ENCODE results near the gene CABP5. TPM values are rescaled to one million over a fixed set of nuclear protein-coding genes. Genes with fewer than 3 reads are reported as not detected.

The CABP5 gene
- total and polyA plus RNA-seq, 10 of the 15 experiments (the other 5 are each of a cell fraction or from before 2014, with no cell fraction given), result not detected

DNA sequence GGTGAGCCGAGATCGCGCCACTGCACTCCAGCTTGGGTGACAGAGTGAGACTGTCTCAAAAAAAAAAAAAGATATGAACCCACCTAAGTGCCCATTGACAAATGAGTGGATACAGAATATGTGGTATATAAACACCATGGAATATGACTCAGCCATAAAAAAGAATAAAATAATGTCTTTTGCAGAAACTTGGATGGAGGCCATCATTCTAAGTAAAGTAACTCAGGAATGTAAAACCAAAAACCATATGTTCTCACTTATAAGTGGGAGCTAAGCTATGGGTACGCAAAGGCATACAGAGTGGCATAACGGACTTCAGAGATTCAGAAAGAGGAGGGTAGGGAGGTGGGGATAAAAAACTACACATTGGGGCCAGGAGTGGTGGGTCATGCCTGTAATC lies 37.2 kb upstream of the CABP5 start:
- intact Hi-C loops (cut with micrococcal nuclease; ENCODE audit: unreplicated experiment), result no loop called here
- Histone ChIP-seq H3K79me2 (ENCODE audit: control insufficient read depth, insufficient read depth, low read length) (no peaks in the 10 kb centered on the region), H3K27me3 (replicated peaks in 1 of 2; ENCODE audit: control insufficient read depth in 2 of 2, insufficient read depth in 2 of 2, low read length in 1 of 2) (no peaks in the 10 kb centered on the region), H3K4me2 (ENCODE audit: control insufficient read depth, insufficient read depth) (no peak overlapping the region), H3K4me3 (no peak overlapping the region), H3K36me3 (ENCODE audit: control insufficient read depth in 2 of 2, insufficient read depth in 2 of 2, low read length in 1 of 2) (no peaks in the 10 kb centered on the region), H3K4me1 (ENCODE audit: control insufficient read depth, insufficient read depth, low read length) (no peaks in the 10 kb centered on the region), H4K20me1 (ENCODE audit: control insufficient read depth, insufficient read depth) (no peaks in the 10 kb centered on the region), H3K9ac (ENCODE audit: control insufficient read depth, insufficient read depth, low read length) (no peak overlapping the region), H3K9me3 (replicated peaks; ENCODE audit: control insufficient read depth, insufficient read depth, low read length) (no peaks in the 10 kb centered on the region), H2AFZ (ENCODE audit: control insufficient read depth, low read depth, low read length) (no peak overlapping the region), H3K27ac (ENCODE audit: control insufficient read depth, insufficient read depth) (no peak overlapping the region)
- no peak for FAIRE-seq
- no peak for DNase-seq (ENCODE audit: low read depth, low spot score)
- ChIA-PET POLR2A (no interaction called here), CTCF (no interaction called here), RAD21 (ENCODE audit: unreplicated experiment) (no interaction called here), SMC1A (ENCODE audit: uncharacterized antibody, unreplicated experiment) (no interaction called here)
- TF ChIP-seq ATF7 (IDR thresholded peaks at IDR 0.05; ENCODE audit: low read depth), result no peak
- TF ChIP-seq DPF2 (IDR thresholded peaks at IDR 0.05), result no peak
- TF ChIP-seq, protein P1, sequence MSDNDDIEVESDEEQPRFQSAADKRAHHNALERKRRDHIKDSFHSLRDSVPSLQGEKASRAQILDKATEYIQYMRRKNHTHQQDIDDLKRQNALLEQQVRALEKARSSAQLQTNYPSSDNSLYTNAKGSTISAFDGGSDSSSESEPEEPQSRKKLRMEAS (IDR thresholded peaks at IDR 0.05; ENCODE audit: low read depth, low read length), result no peak
- TF ChIP-seq YBX1 (IDR thresholded peaks at IDR 0.05), result no peak
- no peak for TF ChIP-seq ZNF384 (IDR thresholded peaks at IDR 0.05; ENCODE audit: borderline replicate concordance, low read depth, low read length)
- TF ChIP-seq, protein P2, sequence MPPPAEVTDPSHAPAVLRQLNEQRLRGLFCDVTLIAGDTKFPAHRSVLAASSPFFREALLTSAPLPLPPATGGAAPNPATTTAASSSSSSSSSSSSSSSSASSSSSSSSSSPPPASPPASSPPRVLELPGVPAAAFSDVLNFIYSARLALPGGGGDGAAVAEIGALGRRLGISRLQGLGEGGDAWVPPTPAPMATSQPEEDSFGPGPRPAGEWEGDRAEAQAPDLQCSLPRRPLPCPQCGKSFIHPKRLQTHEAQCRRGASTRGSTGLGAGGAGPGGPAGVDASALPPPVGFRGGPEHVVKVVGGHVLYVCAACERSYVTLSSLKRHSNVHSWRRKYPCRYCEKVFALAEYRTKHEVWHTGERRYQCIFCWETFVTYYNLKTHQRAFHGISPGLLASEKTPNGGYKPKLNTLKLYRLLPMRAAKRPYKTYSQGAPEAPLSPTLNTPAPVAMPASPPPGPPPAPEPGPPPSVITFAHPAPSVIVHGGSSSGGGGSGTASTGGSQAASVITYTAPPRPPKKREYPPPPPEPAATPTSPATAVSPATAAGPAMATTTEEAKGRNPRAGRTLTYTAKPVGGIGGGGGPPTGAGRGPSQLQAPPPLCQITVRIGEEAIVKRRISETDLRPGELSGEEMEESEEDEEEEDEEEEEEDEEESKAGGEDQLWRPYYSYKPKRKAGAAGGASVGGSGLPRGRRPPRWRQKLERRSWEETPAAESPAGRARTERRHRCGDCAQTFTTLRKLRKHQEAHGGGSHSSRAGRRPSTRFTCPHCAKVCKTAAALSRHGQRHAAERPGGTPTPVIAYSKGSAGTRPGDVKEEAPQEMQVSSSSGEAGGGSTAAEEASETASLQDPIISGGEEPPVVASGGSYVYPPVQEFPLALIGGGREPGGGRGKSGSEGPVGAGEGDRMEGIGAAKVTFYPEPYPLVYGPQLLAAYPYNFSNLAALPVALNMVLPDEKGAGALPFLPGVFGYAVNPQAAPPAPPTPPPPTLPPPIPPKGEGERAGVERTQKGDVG (CRISPR knock-in tag; IDR thresholded peaks at IDR 0.05), result no peak
- TF ChIP-seq, protein P3, sequence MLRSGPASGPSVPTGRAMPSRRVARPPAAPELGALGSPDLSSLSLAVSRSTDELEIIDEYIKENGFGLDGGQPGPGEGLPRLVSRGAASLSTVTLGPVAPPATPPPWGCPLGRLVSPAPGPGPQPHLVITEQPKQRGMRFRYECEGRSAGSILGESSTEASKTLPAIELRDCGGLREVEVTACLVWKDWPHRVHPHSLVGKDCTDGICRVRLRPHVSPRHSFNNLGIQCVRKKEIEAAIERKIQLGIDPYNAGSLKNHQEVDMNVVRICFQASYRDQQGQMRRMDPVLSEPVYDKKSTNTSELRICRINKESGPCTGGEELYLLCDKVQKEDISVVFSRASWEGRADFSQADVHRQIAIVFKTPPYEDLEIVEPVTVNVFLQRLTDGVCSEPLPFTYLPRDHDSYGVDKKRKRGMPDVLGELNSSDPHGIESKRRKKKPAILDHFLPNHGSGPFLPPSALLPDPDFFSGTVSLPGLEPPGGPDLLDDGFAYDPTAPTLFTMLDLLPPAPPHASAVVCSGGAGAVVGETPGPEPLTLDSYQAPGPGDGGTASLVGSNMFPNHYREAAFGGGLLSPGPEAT (IDR thresholded peaks at IDR 0.05; ENCODE audit: low read depth), result no peak
- no peak for TF ChIP-seq SIX5 (IDR thresholded peaks at IDR 0.05; ENCODE audit: low read depth, low read length, severe bottlenecking)
- no peak for TF ChIP-seq CHD2 (IDR thresholded peaks at IDR 0.05; ENCODE audit: borderline replicate concordance, low read depth, low read length)
- TF ChIP-seq PAX5 (IDR thresholded peaks at IDR 0.05; ENCODE audit: borderline replicate concordance, low read depth, low read length), result no peak
- no peak for TF ChIP-seq NFXL1 (IDR thresholded peaks at IDR 0.05; ENCODE audit: borderline replicate concordance)
- TF ChIP-seq, protein P4, sequence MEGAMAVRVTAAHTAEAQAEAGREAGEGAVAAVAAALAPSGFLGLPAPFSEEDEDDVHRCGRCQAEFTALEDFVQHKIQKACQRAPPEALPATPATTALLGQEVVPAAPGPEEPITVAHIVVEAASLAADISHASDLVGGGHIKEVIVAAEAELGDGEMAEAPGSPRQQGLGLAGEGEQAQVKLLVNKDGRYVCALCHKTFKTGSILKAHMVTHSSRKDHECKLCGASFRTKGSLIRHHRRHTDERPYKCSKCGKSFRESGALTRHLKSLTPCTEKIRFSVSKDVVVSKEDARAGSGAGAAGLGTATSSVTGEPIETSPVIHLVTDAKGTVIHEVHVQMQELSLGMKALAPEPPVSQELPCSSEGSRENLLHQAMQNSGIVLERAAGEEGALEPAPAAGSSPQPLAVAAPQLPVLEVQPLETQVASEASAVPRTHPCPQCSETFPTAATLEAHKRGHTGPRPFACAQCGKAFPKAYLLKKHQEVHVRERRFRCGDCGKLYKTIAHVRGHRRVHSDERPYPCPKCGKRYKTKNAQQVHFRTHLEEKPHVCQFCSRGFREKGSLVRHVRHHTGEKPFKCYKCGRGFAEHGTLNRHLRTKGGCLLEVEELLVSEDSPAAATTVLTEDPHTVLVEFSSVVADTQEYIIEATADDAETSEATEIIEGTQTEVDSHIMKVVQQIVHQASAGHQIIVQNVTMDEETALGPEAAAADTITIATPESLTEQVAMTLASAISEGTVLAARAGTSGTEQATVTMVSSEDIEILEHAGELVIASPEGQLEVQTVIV (IDR thresholded peaks at IDR 0.05; ENCODE audit: borderline replicate concordance, partially characterized antibody), result no peak
- TF ChIP-seq, protein P5, sequence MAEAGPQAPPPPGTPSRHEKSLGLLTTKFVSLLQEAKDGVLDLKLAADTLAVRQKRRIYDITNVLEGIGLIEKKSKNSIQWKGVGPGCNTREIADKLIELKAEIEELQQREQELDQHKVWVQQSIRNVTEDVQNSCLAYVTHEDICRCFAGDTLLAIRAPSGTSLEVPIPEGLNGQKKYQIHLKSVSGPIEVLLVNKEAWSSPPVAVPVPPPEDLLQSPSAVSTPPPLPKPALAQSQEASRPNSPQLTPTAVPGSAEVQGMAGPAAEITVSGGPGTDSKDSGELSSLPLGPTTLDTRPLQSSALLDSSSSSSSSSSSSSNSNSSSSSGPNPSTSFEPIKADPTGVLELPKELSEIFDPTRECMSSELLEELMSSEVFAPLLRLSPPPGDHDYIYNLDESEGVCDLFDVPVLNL (IDR thresholded peaks at IDR 0.05; ENCODE audit: low read depth, low read length), result no peak
- TF ChIP-seq BCL11A (IDR thresholded peaks at IDR 0.05; ENCODE audit: low read depth, low read length), result no peak
- TF ChIP-seq ESRRA (IDR thresholded peaks at IDR 0.05; ENCODE audit: low read length), result no peak
- TF ChIP-seq ZNF217 (IDR thresholded peaks at IDR 0.05), result no peak
- TF ChIP-seq ZBED1 (IDR thresholded peaks at IDR 0.05; ENCODE audit: borderline replicate concordance), result no peak
- TF ChIP-seq HCFC1 (IDR thresholded peaks at IDR 0.05; ENCODE audit: low read length), result no peak
- no TSS peak for BruUV-seq (replicated peaks)
- in situ Hi-C loops (cut with MboI), result no loop called here
- 68% methylated on average over 5 of the region's 5 CpGs for WGBS (ENCODE audit: insufficient coverage, insufficient replicate concordance, low lambda C conversion rate, missing lambda C conversion rate)
- ATAC-seq, result no peak

All from GM12878 (cell line).